ENCODE measurements around the gene ZNF738.

Gene ZNF738

DNA sequence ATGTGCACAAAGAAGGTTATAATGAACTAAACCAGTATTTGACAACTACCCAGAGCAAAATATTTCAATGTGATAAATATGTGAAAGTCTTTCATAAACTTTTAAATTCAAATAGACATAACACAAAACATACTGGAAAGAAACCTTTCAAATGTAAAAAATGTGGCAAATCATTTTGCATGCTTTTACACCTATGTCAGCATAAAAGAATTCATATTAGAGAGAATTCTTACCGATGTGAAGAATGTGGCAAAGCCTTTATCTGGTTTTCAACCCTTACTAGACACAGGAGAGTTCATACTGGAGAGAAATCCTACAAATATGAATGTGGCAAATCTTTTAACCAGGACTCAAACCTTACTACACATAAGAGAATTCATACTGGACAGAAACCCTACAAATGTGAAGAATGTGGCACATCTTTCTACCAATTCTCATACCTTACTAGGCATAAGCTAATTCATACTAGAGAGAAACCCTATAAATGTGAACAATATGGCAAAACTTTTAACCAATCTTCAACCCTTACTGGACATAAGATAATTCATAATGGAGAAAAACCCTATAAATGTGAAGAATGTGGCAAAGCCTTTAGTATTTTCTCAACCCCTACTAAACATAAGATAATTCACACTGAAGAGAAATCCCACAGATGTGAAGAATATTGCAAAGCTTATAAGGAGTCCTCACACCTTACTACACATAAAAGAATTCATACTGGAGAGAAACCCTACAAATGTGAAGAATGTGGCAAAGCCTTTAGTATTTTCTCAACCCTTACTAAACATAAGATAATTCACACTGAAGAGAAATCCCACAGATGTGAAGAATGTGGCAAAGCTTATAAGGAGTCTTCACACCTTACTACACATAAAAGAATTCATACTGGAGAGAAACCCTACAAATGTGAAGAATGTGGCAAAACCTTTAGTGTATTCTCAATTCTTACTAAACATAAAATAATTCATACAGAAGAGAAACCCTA, 64.5 kb downstream of the ZNF738 start:
- FAIRE-seq = no peak

All from endometrium (tissue), 2 donors.